ENCODE results near the gene ASCL1. TPM values are rescaled to one million over a fixed set of nuclear protein-coding genes. Genes with fewer than 3 reads are reported as not detected.

ASCL1 gene
- total RNA-seq (2014; rRNA removed) = not detected in 2 replicates
- not detected for polyA plus RNA-seq (2012)

- DNase-seq (ENCODE audit: low read depth) = peak; percentile 10
Measured at GRCh38 chr12:102957339-102958050, at the start of gene ASCL1. TSS of gene ASCL1 (plus strand) at chr12:102957674. CDS start at chr12:102958245, 571 bp downstream.

GRCh38 chr12:102907918-102908317, 49.6 kb upstream of the ASCL1 start:
- no peak for DNase-seq (ENCODE audit: low read depth)

GRCh38 chr12:102910137-102910536, 47.3 kb upstream of the ASCL1 start:
- DNase-seq (ENCODE audit: low read depth) = no peak

GRCh38 chr12:102910792-102911191, 46.7 kb upstream of the ASCL1 start:
- no peak for DNase-seq (ENCODE audit: low read depth)

- DNase-seq (ENCODE audit: low read depth) = no peak
Measured at GRCh38 chr12:102911320-102911719, 46.2 kb upstream of the ASCL1 start.

- DNase-seq (ENCODE audit: low read depth) = no peak
Measured at GRCh38 chr12:102912258-102912657, 45.2 kb upstream of the ASCL1 start.

- DNase-seq (ENCODE audit: low read depth) = no peak
Measured at GRCh38 chr12:102913453-102914226, 43.8 kb upstream of the ASCL1 start.

- DNase-seq (ENCODE audit: low read depth) = no peak
Measured at GRCh38 chr12:102916252-102917025, 41.0 kb upstream of the ASCL1 start.

GRCh38 chr12:102917026-102917787, 40.3 kb upstream of the ASCL1 start, which contains the start of gene PAH:
TSS of gene PAH (minus strand) at chr12:102917244. CDS start at chr12:102917130, 114 bp downstream.
- no peak for DNase-seq (ENCODE audit: low read depth)

- DNase-seq (ENCODE audit: low read depth) = no peak
Measured at GRCh38 chr12:102918840-102919239, 38.6 kb upstream of the ASCL1 start.

GRCh38 chr12:102920271-102920670, 37.2 kb upstream of the ASCL1 start:
- DNase-seq (ENCODE audit: low read depth) = no peak

- DNase-seq (ENCODE audit: low read depth) = no peak
Measured at GRCh38 chr12:102921240-102921639, 36.2 kb upstream of the ASCL1 start.

- DNase-seq (ENCODE audit: low read depth) = no peak
Measured at GRCh38 chr12:102927220-102927619, 30.3 kb upstream of the ASCL1 start.

GRCh38 chr12:102933168-102933567, 24.3 kb upstream of the ASCL1 start:
- no peak for DNase-seq (ENCODE audit: low read depth)

GRCh38 chr12:102939059-102939458, 18.4 kb upstream of the ASCL1 start:
- no peak for DNase-seq (ENCODE audit: low read depth)

- DNase-seq (ENCODE audit: low read depth) = no peak
Measured at GRCh38 chr12:102939670-102940222, 17.7 kb upstream of the ASCL1 start.

- no peak for DNase-seq (ENCODE audit: low read depth)
Measured at GRCh38 chr12:102946042-102946441, 11.4 kb upstream of the ASCL1 start.

GRCh38 chr12:102948941-102949352, 8.5 kb upstream of the ASCL1 start:
- peak; percentile 15 for DNase-seq (ENCODE audit: low read depth)

- DNase-seq (ENCODE audit: low read depth) = no peak
Measured at GRCh38 chr12:102950107-102950949, 7.1 kb upstream of the ASCL1 start.

Data from LHCN-M2 (cell line).